Esophagus muscularis mucosa (tissue), 3 donors: ENCODE results near the gene HBB.

Source experiments
- CTCF ChIP-seq, 3 experiments: fragments of 200-600 bp in 2 of 3; fragments of 450-650 bp in 1 of 3; sonication (generic) in 2 of 3; IDR thresholded peaks; one replicate each; pipeline ENCODE4 v1.5.1; 2017 to 2019; ENCODE audit warnings: antibody characterized with exemption in 3 of 3, mild to moderate bottlenecking in 2 of 3, moderate library complexity in 1 of 3
- POLR2A ChIP-seq: fragments of 450-650 bp; IDR thresholded peaks from one replicate; pipeline ENCODE4 v1.6.1; 2017; ENCODE audit warnings: antibody characterized with exemption, moderate library complexity, mild to moderate bottlenecking, low read depth

- TF ChIP-seq CTCF (IDR thresholded peaks at IDR 0.05) (no peak), POLR2A (no peak)
Observed at GRCh38 chr11:5240056-5240455, 13.2 kb upstream of the HBB start.
